GM18505 (cell line): ENCODE measurements around the gene DIAPH3.

Experiments used
- ATAC-seq: cut with Tn5 transposase; IDR thresholded peaks from one replicate; pipeline ENCODE4 v1.9.1; 2021; ENCODE audit not compliant: unreplicated experiment
- POLR2A ChIP-seq: IDR thresholded peaks from 4 replicates; pipeline ENCODE4 v1.6.1; 2011; ENCODE audit warnings: borderline replicate concordance; ENCODE audit not compliant: insufficient read depth, insufficient read length; ENCODE audit errors: extremely low read depth

DIAPH3 gene

GRCh38 chr13:59706101-59706976, 457.4 kb downstream of the DIAPH3 start:
- ATAC-seq = no peak
- no peak for TF ChIP-seq POLR2A

GRCh38 chr13:59702269-59702668, 461.5 kb downstream of the DIAPH3 start:
- no peak for TF ChIP-seq POLR2A

GRCh38 chr13:59701261-59701660, 462.5 kb downstream of the DIAPH3 start:
- ATAC-seq = no peak
- TF ChIP-seq POLR2A = no peak

More at GRCh38 chr13:59702269-59702668, 461.5 kb downstream of the DIAPH3 start:
- ATAC-seq = no peak

- no peak for TF ChIP-seq POLR2A
- ATAC-seq = no peak
Observed at GRCh38 chr13:59700281-59700680, 463.4 kb downstream of the DIAPH3 start.

GRCh38 chr13:59696271-59696670, 467.5 kb downstream of the DIAPH3 start:
- ATAC-seq = no peak
- no peak for TF ChIP-seq POLR2A

GRCh38 chr13:59691501-59692066, 472.1 kb downstream of the DIAPH3 start:
- TF ChIP-seq POLR2A = no peak
- no peak for ATAC-seq

GRCh38 chr13:59690857-59691500, 472.7 kb downstream of the DIAPH3 start:
- peak; percentile 64 for ATAC-seq
- TF ChIP-seq POLR2A = no peak

- no peak for ATAC-seq
- no peak for TF ChIP-seq POLR2A
Observed at GRCh38 chr13:59689057-59689456, 474.7 kb downstream of the DIAPH3 start.

- TF ChIP-seq POLR2A = no peak
- no peak for ATAC-seq
Observed at GRCh38 chr13:59686798-59687394, 476.8 kb downstream of the DIAPH3 start.

- ATAC-seq = no peak
- TF ChIP-seq POLR2A = no peak
Observed at GRCh38 chr13:59684105-59684504, 479.6 kb downstream of the DIAPH3 start.

- TF ChIP-seq POLR2A = no peak
- no peak for ATAC-seq
Observed at GRCh38 chr13:59681636-59682311, 482.0 kb downstream of the DIAPH3 start.

GRCh38 chr13:59680429-59681024, 483.2 kb downstream of the DIAPH3 start:
- ATAC-seq = no peak
- TF ChIP-seq POLR2A = no peak
